GM19324 (cell line): ENCODE results near the gene KBTBD2.
"Not testable (repeated sequence)": the region's sequence is repeated elsewhere in the genome, so short reads cannot be mapped to it uniquely, and the experiment has no call there.

Source experiments
- ATAC-seq: cut with Tn5 transposase; IDR thresholded peaks from one replicate; pipeline ENCODE4 v1.9.1; 2021; ENCODE audit warnings: mild to moderate bottlenecking, moderate library complexity; ENCODE audit not compliant: unreplicated experiment, low FRiP score

Gene KBTBD2

DNA sequence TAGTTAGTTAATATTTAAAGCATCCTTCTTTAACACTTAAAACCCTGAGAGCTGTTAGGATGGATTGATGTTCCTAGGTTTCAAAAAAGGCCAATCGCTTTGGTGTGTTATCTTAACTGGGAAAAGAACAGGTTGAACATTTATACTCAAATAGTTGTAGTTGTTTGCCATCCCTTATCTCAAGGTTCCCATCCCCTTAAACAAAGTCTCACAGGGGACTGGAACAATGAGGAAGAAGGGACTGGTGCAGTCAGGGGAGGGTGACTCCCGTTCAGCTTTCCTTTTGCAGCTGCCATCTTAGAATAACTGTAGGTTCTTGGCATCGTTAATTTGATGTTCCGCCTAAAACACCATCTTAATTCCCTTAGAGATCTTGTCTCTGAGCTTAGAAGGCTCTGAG is 2.6 kb upstream of the KBTBD2 start:
- ATAC-seq = no peak

DNA sequence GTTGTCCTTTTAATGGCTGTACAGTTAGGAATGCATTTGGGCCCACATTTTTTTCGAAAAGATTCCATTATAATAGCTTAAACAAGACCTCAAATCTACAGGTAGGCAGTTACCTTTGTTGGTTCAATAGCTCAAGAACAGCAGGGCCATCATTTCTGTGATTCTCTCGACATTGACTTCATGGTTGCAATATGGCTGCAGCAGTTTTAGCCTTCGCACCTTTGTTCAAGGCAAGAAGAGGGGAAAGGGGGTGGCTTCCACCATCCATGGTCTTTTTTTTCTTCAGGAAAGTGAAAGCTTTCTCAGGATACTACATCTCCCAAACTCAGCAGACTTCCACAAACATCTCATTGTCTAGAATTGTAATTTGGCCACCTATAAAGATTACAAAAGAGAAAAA is 2.2 kb upstream of the KBTBD2 start:
- ATAC-seq = no peak

DNA sequence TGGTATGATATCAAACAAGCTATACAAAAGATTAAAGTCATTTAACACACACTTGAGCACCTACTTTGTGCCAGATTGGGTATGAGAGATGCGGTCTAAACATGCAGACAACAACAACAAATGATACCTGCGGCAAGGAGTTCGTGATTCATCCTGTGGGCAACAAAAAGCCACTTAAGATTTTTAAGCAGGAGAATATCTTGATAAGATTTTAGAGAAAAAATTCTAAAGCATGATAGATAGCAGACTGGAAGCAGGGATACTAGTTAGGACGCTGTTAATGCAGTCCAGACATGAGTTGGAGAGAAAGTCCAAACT is 1.6 kb upstream of the KBTBD2 start:
- no peak for ATAC-seq

DNA sequence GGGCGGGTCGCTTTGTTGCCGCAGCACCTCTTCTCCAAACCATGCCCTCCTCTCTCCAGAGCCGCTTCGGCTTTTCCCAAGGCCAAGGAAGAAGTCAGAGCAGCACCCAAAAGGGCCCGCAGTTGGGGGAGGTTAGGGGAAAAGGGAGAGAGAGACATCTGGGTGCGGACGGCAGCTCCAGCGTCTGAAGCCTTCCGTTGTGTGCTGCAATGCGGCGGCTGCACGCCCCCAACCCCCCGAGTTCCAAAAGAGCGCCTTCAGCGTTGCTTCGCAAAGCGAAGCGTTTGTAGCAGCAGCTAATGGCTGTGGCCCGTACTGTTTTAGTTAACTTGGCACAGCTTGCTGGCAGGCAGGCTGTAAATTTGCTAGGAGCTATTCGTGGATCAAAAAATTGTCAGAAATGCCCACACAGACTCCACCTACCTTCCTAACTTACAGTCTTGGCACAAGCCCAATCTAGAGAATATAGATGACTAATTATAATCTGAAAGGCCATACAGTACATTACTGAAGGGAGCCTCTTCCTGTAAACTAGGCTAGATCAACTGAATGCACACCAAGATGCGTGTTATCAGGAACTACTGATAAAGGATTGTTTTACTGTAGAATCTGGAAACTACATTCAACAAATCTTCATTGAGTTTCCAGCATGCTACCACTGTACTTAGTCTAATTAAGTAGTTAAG is 1.1 kb upstream of the KBTBD2 start:
- no peak for ATAC-seq

DNA sequence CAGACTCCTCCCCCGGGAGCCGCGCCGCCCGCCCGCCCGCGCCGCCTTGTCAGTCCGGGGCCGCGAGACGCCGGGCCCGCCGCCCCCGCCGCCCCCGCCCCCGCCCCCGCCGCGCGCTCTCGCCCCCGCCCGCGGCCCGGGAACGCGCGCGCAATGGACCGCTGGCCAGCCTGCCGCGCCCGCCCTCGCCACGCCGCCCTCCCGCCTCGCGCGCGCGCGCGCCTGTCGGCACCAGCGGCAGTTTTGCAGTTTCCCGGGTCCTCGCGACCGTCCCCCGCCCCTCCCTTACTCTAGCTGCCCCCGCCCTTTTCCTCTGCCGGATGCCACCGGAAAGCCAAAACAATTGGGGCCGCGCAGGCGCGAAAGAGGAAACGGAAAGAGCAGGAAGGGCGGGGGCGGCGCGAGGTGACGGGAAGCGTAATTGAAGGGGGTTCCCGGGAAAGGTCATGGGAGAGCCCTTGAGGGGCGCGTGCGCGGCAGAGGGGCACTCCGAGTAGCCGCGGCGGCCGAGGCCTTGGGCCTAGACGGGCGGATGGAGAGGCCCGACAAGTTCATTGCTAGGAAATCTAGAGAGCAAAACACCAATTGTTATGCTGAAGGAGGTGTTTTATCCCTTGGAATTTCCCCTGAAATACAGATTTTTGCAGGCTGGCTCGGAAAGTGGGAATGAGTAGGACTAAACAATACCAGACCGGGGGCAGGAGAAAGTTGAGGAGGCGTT is 400 bp upstream of the KBTBD2 start:
- peak; percentile 71 for ATAC-seq

DNA sequence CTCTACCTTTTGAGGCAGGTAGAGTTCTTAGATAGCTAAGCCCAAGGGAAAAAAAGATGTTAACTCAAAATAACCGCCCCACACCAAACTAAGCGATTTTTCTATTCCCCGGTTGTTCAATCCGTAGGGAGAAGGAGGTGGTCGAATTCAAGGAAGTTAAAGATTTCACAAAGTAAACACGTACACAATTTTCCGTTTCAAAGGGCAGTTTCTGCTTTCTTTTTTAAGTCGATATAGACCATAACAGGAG is 842 bp downstream of the KBTBD2 start:
- ATAC-seq = no peak

DNA sequence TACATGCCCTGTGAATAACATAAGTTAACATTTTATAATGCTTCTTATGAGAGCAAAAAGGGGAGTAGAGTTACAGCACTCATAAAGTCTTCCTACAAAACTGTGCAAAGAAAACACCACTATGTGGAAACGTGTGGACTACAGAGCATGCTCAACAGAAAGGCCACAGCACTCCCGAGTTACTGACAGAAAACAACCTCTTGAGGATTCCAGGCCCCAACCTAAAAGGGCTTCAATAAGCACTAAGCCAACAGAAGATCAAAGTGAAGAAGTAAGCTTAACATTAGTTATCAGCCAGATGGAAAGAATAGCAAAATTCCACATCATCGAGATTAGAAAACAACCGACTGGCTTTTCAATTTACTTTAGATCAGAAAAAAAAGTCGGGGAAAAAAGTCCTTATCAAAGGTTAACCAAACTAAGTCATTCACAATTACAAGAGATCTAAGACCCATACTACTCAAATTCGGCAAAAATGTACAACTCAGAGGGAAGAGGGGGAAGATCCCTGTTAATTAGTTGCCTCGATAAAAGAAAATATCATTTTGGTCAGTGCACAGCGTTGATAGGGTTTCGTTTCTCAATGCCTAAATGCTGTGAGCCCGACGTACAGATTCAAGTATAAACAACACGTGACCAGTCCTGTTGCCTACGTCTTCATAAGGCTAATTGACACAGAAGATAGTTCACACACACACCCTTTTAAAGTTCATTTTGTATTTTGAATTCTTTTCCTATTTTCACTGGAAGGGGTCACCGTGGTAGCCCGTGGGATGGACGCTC is 1.4 kb downstream of the KBTBD2 start:
- peak; percentile 14 for ATAC-seq

DNA sequence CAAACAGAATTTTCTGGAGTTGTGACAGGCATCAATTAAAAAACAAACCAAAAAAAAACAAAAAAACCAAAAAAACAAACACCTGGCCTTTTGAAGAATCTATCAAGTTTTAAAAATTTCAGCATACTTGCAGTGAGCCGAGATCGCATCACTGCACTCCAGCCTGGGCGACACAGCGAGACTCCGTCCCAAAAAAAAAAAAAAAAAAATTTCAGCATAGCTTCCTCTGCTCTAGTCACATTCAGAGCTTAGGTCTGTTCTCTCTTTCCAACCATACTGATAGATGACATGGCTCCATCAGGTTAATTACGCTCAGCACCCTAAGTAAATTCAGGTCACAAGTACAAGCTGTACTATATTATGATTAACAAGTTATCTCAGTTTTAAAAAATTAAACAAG is 3.1 kb downstream of the KBTBD2 start:
- ATAC-seq = no peak

DNA sequence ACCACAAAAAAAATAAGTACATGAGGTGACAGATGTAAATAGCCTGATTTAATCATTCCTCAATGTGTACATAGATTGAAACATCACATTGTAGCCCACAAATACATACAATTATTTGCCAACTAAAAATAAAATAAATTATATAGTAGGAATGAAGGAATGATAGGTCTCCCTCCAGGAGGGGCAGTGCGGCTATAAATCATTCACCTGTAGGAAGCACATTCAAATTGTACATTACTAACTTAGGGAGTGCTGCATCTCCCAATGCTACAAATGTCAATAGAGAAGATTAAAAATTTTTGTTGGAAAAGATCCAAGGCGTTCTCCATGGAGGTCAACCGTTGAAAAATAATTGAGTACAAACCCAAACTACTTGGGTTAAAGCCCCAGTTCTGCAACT is 4.2 kb downstream of the KBTBD2 start:
- ATAC-seq = no peak

DNA sequence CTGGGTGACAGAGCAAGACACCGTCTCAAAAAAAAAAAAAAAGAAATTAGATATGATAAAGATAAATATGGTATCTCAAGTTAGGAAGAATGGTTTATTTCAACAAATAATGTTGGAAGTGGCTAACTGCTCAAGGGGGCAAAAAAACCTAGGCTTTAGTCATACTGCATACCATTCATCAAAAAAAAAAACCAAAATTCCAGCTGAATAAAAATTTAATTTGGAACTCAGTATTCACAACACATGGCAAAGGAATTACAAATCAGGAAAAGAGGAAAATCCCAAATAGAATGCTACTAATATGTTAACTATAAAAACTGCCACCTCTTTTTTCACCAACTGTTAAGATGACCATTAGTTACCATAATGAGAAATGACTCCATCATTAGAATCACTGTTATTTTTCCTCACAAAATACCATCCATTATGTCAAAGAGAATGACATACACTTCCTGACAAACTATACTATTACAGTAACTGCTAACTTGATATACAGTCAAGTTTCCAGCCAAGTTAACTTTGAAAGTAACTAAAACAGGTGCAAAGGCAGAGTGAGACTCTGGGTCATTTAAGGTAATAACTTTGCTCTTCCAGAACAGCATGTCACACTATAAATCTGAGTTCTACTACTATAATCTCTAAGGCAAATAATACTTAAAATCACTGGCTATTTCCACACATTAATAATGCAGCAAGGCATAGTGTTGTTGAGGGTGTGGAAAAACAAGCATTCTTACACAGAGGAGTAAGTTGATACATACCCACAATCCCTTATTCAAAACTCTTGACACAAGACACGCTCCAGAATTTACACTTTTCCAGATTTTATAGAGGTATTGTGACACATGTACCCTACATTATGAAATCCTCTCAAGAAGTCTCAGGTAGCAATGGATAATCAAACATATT is 10.2 kb downstream of the KBTBD2 start:
- ATAC-seq = no peak

DNA sequence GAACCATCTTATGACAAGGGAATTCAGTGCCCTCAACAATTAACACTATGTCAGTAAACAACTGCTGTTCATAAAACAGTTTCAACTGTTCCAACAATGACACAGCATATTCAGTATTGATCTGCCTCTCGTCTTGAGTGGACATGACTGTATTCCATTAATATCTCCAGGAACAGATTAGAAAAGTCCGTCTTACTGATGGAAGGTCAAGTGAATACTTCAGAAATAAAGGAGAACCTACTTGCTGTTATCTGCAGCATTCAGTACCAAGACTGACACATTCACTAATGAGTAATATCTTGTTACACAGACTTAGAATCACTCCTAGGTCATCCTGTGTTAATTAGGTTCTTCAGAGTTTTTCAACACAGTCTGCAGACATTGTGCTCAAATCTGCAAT is 12.1 kb downstream of the KBTBD2 start:
- ATAC-seq = no peak

DNA sequence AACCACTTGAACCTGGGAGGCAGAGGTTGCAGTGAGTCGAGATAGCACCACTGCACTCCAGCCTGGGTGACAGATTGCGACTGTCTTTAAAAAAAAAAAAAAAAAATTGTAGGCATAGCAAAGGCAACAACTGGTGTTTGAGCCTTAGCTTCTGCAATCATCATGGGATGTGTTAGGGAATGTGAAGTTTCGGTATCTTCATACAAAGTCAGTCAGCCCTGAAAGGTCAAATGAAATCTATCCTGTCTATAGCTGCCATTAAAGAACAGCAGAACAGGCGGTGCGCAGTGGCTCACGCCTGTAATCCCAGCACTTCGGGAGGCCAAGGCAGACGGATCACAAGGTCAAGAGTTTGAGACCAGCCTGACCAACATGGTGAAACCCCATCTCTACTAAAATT is 13.5 kb downstream of the KBTBD2 start:
- ATAC-seq = not testable (repeated sequence)

DNA sequence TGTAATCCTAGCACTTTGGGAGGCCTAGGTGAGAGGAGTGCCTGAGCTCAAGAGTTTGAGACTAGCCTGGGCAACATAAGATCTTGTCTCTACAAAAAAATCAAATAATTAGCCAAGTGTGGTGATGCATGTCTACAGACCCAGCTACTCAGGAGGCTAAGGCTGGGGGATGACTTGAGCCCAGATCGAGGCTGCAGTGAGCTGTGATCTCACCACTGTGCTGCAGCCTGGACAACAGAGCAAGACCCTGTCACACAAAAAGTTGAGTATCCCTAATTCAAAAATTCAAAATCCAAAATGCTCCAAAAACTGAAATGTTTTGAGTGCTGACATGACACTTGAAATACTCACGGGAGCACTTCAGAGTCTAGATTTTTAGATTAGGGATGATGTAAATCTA is 19.1 kb downstream of the KBTBD2 start:
- no peak for ATAC-seq

DNA sequence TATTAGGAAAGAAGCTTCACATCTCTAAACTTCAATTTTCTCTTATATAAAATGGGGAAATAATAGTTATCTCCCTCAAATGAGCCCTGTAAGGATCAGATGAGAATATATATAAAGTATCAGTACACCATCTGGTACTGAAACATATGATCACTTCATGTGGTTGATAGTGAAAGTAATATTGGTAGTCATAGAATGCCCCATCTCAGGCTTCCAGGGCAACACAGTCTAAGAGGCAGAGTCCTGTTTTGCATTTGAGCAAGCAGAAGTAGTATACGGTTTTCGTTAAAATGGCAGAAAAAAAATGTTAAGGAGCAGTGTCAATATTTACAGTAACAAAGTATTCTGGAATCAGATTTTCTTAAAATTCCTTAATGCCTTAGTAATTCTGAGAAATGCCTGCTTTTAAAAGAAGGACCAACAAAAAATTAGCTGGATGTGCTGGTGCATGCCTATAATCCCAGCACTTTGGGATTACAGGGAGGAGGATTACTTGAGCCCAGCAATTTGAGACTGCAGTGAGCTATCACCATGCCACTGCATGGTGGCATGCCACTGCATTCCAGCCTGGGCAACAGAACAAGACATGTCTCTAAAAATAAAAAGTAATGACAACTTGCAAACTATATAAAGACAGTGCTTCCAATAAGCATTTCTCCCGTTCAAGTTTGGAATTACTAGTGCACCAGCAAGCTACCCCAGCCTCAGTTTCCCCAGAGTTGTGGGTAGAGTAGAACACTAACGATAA is 19.8 kb downstream of the KBTBD2 start:
- peak; percentile 62 for ATAC-seq

DNA sequence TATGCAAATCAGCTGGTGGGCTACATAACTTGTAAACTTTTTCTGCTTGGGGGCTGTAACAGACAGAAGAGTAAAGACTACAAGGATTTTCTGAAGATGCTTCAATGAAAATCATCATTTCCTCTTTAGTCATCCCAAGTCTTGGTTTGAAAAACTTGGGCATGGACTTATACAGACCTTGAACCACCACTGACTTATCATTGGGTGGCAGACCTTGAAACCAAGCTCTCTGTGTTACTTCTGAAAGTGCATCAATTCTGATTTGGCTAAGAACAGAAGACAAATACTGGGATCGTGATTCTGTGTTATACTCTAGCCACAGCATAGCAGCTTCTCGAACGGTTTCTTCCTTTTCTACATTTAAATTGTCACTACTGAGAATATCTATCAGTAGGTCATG is 21.3 kb downstream of the KBTBD2 start:
- ATAC-seq = no peak

DNA sequence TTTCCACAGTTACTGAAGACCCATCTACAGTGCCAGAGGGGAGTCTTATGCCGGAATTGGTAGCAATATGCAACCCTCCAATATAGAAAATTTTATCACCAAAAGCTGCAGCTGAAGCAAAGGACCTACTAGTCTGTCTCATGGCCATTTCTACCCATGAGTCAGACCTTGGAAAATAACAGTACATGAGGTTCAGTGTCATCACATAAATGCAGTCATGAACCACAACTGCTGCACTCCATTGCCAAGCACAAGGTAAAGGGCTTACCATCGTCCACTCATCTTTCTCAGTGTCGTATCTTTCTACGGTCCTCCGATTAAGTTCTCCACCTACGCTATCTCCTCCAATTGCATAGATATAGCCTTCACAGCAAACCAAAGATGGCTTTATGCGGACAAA is 21.8 kb downstream of the KBTBD2 start:
- ATAC-seq = no peak

DNA sequence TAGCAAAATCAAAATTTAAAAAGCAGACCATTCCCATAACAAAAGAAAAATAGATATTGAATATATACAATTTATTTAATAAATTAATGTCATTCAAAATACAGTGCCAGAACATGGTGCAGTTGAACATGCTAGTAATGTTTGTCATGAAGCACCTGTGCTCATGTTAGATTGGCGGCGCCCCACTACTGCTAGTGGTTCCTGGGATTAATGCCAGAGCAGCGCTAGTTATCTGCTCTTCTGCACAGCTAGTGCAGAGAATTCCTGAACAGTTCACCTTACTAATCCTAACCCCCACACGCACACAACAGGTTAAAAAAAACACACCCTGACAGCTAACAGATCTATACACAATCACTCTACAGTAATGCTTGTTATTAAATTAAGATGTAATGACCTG is 23.4 kb downstream of the KBTBD2 start:
- ATAC-seq = no peak

DNA sequence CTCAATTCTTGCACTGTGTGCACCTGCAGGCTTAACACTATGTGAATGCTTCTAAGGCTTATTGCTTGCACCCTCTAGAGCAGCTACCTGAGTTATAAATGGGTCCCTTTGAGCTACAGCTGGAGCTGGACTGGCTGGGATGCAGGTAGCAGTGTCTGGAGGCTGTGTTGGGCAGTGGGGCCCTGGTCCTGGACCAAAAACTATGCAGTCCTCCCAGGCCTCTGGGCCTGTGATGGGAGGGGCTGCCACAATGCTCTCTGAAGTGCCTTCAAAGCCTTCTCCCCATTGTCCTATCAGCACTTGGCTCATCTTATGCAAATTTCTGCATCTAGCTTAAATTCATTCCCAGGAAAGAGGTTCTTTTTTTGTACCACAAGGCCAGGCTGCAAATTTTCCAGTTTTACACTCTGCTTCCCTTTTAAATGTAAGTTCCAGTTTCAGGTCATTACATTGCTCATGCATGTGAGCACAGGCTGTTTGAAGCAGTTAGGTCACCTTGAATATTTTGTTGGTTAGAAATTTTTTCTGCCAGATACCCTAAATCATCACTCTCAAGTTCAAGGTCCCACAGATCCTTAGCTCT is 26.0 kb downstream of the KBTBD2 start:
- ATAC-seq = no peak

DNA sequence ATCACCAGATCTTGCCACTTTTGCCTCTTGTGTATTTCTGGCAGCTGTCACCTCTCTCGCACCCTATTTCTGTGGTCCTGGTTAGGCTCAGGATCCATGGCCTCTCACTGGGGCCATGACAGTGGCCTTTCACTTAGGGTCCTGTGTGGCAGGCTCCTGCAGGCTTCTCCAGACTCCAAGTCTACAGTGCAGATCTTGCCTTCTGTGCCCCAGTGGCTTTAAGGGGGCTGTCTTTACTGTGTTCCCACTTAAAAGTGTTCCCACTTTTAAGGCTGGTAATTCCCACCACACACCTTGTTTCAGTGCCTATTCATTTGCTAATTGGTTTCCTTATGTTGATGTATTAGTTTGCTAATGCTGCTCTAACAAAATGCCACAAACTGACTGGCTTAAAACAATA is 27.7 kb downstream of the KBTBD2 start:
- not testable (repeated sequence) for ATAC-seq

DNA sequence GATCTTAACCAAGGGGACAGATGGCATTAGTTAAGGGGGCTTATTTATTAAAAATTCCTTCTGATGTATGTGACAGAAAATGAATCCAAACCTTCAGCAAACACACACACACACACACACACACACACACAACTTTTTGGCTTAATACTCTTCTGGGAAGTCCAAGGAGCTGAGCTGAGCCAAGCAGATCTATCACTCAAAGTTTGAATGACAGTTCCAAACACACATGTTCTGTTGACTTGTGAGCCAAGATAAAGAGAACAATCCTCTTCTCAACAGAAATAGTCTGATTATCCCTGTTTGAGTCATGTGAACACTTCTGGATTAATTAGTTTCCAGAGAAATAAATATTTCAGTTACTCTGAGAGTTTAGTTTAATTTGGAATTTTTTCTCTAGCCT is 31.5 kb downstream of the KBTBD2 start:
- ATAC-seq = no peak
